Stomach (tissue), 9 donors: ENCODE measurements around the gene KASH5. TPM values are rescaled to one million over a fixed set of nuclear protein-coding genes. Genes with fewer than 3 reads are reported as not detected.

ENCODE experiments used
- DNase-seq, 2 donors: peaks; one replicate each; pipeline versions ENCODE4 v3.0.0 to v3.0.0-alpha.2; 2013 to 2019
- H3K27ac ChIP-seq, 5 donors: fragments of 200-600 bp in 4 of 5; sonication (generic) in 4 of 5; one replicate each; pipeline ENCODE4 v1.5.1; 2013 to 2019; ENCODE audit warnings: mild to moderate bottlenecking in 1 of 5, moderate library complexity in 1 of 5
- H3K27me3 ChIP-seq, 3 donors: fragments of 200-600 bp; sonication (generic); one replicate each; pipeline ENCODE4 v1.5.1; 2017 to 2019; ENCODE audit warnings: mixed run types in 1 of 3
- H3K36me3 ChIP-seq, 4 donors: fragments of 200-600 bp; sonication (generic); 1 replicate in 3 of 4; 2 replicates in 1 of 4; pipeline ENCODE4 v1.5.1; 2016 to 2019
- H3K4me1 ChIP-seq, 4 donors: fragments of 200-600 bp; sonication (generic); one replicate each; pipeline ENCODE4 v1.5.1; 2016 to 2019
- H3K4me3 ChIP-seq, 4 donors: fragments of 200-600 bp; sonication (generic) in 3 of 4; one replicate each; pipeline ENCODE4 v1.5.1; 2016 to 2019; ENCODE audit warnings: mild to moderate bottlenecking in 1 of 4
- H3K9me3 ChIP-seq, 4 donors: fragments of 200-600 bp; sonication (generic); one replicate each; pipeline ENCODE4 v1.5.1; 2016 to 2019
- CTCF ChIP-seq, 7 experiments: fragments of 450-650 bp in 4 of 7; fragments of 200-600 bp in 3 of 7; sonication (generic) in 3 of 7; IDR thresholded peaks; one replicate each; pipeline ENCODE4 v1.5.1; 2016 to 2019; ENCODE audit warnings: antibody characterized with exemption in 7 of 7, control low read depth in 2 of 7, mild to moderate bottlenecking in 1 of 7
- EP300 ChIP-seq: sonication (generic); formaldehyde crosslinking; IDR thresholded peaks from one replicate; pipeline ENCODE4 v1.6.1; 2017; ENCODE audit warnings: antibody characterized with exemption
- POLR2A ChIP-seq, 4 donors: fragments of 450-650 bp; IDR thresholded peaks; one replicate each; pipeline ENCODE4 v1.6.1; 2016; ENCODE audit warnings: antibody characterized with exemption in 4 of 4, control low read depth in 2 of 4, mild to moderate bottlenecking in 1 of 4, moderate library complexity in 1 of 4
- POLR2AphosphoS5 ChIP-seq, 3 donors: sonication (generic); formaldehyde crosslinking; IDR thresholded peaks; one replicate each; pipeline ENCODE4 v1.6.1; 2016; ENCODE audit warnings: antibody characterized with exemption in 3 of 3
- WGBS, 5 donors: extraction: QIAGEN DNeasy Blood & Tissue Kit in 3 of 5; methylation state at CpG; one replicate each; pipeline versions ENCODE4 v1.1.5 to v1.1.7; 2013 to 2018; 5-methylcytosine and 5-hydroxymethylcytosine counted together
- intact Hi-C: fragments of 100-400 bp; cut with DNase I; formaldehyde crosslinking; loops from one replicate; pipeline ENCODE4 v1.15.1; 2023; ENCODE audit warnings: low total_unique reads
- polyA plus RNA-seq, 3 donors: library from polyadenylated mRNA; stranded (reverse); fragments of 200-250 nt; gene quantifications; one replicate each; pipeline ENCODE4 v1.2.3, GENCODE V29; 2013
- total RNA-seq, 5 donors: library from RNA; depleted of rRNA; stranded (reverse); fragments of >200 nt; gene quantifications; one replicate each; pipeline versions ENCODE4 v1.1.0 to v1.2.3, GENCODE V29; 2014 to 2016
- donor health status: healthy with polysubstance abuse.
- donor health status: Bipolar disorder and iron deficiency.
- donor health status: healthy.

Gene KASH5
- total and polyA plus RNA-seq, 8 donors = 0.20 to 0.37 TPM; not detected in 6

- no peak for DNase-seq
- no peak overlapping the region for H3K27ac ChIP-seq
- H3K27me3 ChIP-seq = peaks cover 4 to 76% (median 25%) of the 10 kb centered on the region in 3 donors
- intact Hi-C loops = no loop called here
- H3K9me3 ChIP-seq = no peaks in the 10 kb centered on the region
- WGBS, 5 donors = 57 to 73% (median 62%) methylated on average over 10 to 15 of the region's 15 CpGs
- TF ChIP-seq POLR2AphosphoS5 (IDR thresholded peaks at IDR 0.05) = no peak
- TF ChIP-seq EP300 = no peak
- no peak for TF ChIP-seq CTCF (IDR thresholded peaks at IDR 0.05)
- TF ChIP-seq POLR2A (IDR thresholded peaks at IDR 0.05) = no peak
- no peaks in the 10 kb centered on the region for H3K36me3 ChIP-seq
- no peaks in the 10 kb centered on the region for H3K4me1 ChIP-seq
- no peak overlapping the region for H3K4me3 ChIP-seq
Measured at GRCh38 chr19:49415102-49415809, 27.2 kb downstream of the KASH5 start.

- Histone ChIP-seq H3K27ac (no peak overlapping the region), H3K4me1 (peaks cover 0 to 3% (median 1%) of the 10 kb centered on the region in 4 donors), H3K4me3 (no peak overlapping the region), H3K36me3 (no peaks in the 10 kb centered on the region), H3K9me3 (no peaks in the 10 kb centered on the region), H3K27me3 (peaks cover 4 to 81% (median 31%) of the 10 kb centered on the region in 3 donors)
- intact Hi-C loops = no loop called here
- TF ChIP-seq POLR2AphosphoS5 (IDR thresholded peaks at IDR 0.05) (no peak), POLR2A (IDR thresholded peaks at IDR 0.05) (no peak), CTCF (IDR thresholded peaks at IDR 0.05) (no peak), EP300 (no peak)
- 74 to 91% (median 84%) methylated on average over 2 of the region's 2 CpGs for WGBS, 5 donors
- DNase-seq = no peak
Measured at GRCh38 chr19:49415810-49416200, 27.8 kb downstream of the KASH5 start.

- Histone ChIP-seq H3K4me3 (no peak overlapping the region), H3K27me3 (peaks cover 5 to 91% (median 44%) of the 10 kb centered on the region in 3 donors), H3K27ac (no peak overlapping the region), H3K4me1 (peaks cover 7 to 13% (median 9%) of the 10 kb centered on the region in 4 donors), H3K36me3 (no peaks in the 10 kb centered on the region), H3K9me3 (no peaks in the 10 kb centered on the region)
- WGBS, 5 donors = 31 to 51% (median 37%) methylated on average over 6 to 7 of the region's 7 CpGs
- no peak for DNase-seq
- TF ChIP-seq EP300 = no peak
- no peak for TF ChIP-seq CTCF (IDR thresholded peaks at IDR 0.05)
- intact Hi-C loops = no loop called here
Measured at GRCh38 chr19:49417088-49417487, 29.0 kb downstream of the KASH5 start.

GRCh38 chr19:49418511-49418910 lies 30.5 kb downstream of the KASH5 start:
- Histone ChIP-seq H3K27ac (no peak overlapping the region), H3K9me3 (no peaks in the 10 kb centered on the region), H3K4me3 (no peak overlapping the region), H3K4me1 (peaks cover 19 to 27% (median 23%) of the 10 kb centered on the region in 4 donors), H3K36me3 (no peaks in the 10 kb centered on the region), H3K27me3 (peaks cover 18 to 97% (median 58%) of the 10 kb centered on the region in 3 donors)
- no peak for DNase-seq
- 78 to 92% (median 79%) methylated on average over 5 of the region's 5 CpGs for WGBS, 5 donors
- no peak for TF ChIP-seq CTCF (IDR thresholded peaks at IDR 0.05)
- TF ChIP-seq EP300 = no peak
- no peak for TF ChIP-seq POLR2A (IDR thresholded peaks at IDR 0.05)
- TF ChIP-seq POLR2AphosphoS5 (IDR thresholded peaks at IDR 0.05) = no peak
- intact Hi-C loops = no loop called here
